Spleen (tissue), 11 donors: ENCODE measurements around the gene PDE5A. TPM values are rescaled to one million over a fixed set of nuclear protein-coding genes. Genes with fewer than 3 reads are reported as not detected.

Experiments used
- DNase-seq: peaks from one replicate; pipeline ENCODE4 v3.0.0-alpha.2; 2020
- H3K27ac ChIP-seq, 8 donors: fragments of 200-600 bp; sonication (generic) in 7 of 8; 1 replicate in 4 of 8; 2 replicates in 4 of 8; pipeline versions ENCODE4 v1.5.0 to v1.8.0; 2016 to 2021; ENCODE audit warnings: inconsistent platforms in 4 of 8, mild to moderate bottlenecking in 4 of 8, moderate library complexity in 1 of 8
- H3K27me3 ChIP-seq, 7 donors: fragments of 200-600 bp; sonication (generic) in 6 of 7; replicated peaks in 1 of 7; 1 replicate in 4 of 7; 2 replicates in 3 of 7; pipeline versions ENCODE4 v1.5.0 to v1.8.0; 2016 to 2021; ENCODE audit warnings: inconsistent platforms in 3 of 7, mild to moderate bottlenecking in 1 of 7
- H3K36me3 ChIP-seq, 6 donors: fragments of 200-600 bp; sonication (generic) in 5 of 6; 1 replicate in 4 of 6; 2 replicates in 2 of 6; pipeline versions ENCODE4 v1.5.0 to v1.8.0; 2016 to 2021; ENCODE audit warnings: inconsistent platforms in 2 of 6
- H3K4me1 ChIP-seq, 6 donors: fragments of 200-600 bp; sonication (generic) in 5 of 6; 1 replicate in 3 of 6; 2 replicates in 3 of 6; pipeline versions ENCODE4 v1.5.0 to v1.8.0; 2016 to 2021; ENCODE audit warnings: inconsistent platforms in 3 of 6
- H3K4me3 ChIP-seq, 8 donors: fragments of 200-600 bp; sonication (generic) in 7 of 8; 1 replicate in 4 of 8; 2 replicates in 4 of 8; pipeline versions ENCODE4 v1.5.0 to v1.8.0; 2016 to 2021; ENCODE audit warnings: inconsistent platforms in 4 of 8, mild to moderate bottlenecking in 4 of 8, moderate library complexity in 2 of 8
- H3K9me3 ChIP-seq, 8 donors: fragments of 200-600 bp; sonication (generic) in 7 of 8; 1 replicate in 4 of 8; 2 replicates in 4 of 8; pipeline versions ENCODE4 v1.5.0 to v1.8.0; 2016 to 2021; ENCODE audit warnings: inconsistent platforms in 4 of 8
- POLR2A ChIP-seq, 3 donors: fragments of 450-650 bp; IDR thresholded peaks; one replicate each; pipeline ENCODE4 v1.5.1; 2017; ENCODE audit warnings: antibody characterized with exemption in 3 of 3, mild to moderate bottlenecking in 1 of 3
- POLR2AphosphoS5 ChIP-seq, 3 donors: sonication (generic); formaldehyde crosslinking; IDR thresholded peaks; one replicate each; pipeline ENCODE4 v1.5.1; 2017; ENCODE audit warnings: antibody characterized with exemption in 3 of 3
- WGBS, 5 donors: extraction: QIAGEN DNeasy Blood & Tissue Kit in 3 of 5; methylation state at CpG; one replicate each; pipeline versions ENCODE4 v1.1.5 to v1.1.7; 2013 to 2018; 5-methylcytosine and 5-hydroxymethylcytosine counted together
- intact Hi-C: fragments of 100-400 bp; cut with DNase I; formaldehyde crosslinking; loops from one replicate; pipeline ENCODE4 v1.15.0; 2023; ENCODE audit warnings: low total_unique reads
- polyA plus RNA-seq, 3 donors: library from polyadenylated mRNA; stranded (reverse); fragments of 200-250 nt; gene quantifications; one replicate each; pipeline ENCODE4 v1.2.1, GENCODE V29; 2013
- total RNA-seq, 7 donors: library from RNA; depleted of rRNA in 3 of 7; stranded (reverse); fragments of >200 nt in 3 of 7; fragmentation: NEBNext Ultra II Directional in 4 of 7; extraction: Animal tissue kit (Norgen Biotek cat#: 25700) in 4 of 7; gene quantifications; one replicate each; pipeline versions ENCODE4 v1.1.0 to v1.2.1, GENCODE V29; 2016 to 2021
- TF ChIP-seq, protein P1 (sequence below), 11 experiments: fragments of 200-600 bp in 7 of 11; fragments of 450-650 bp in 4 of 11; sonication (generic) in 4 of 11; IDR thresholded peaks in 8 of 11; conservative IDR thresholded peaks in 3 of 11; 1 replicate in 7 of 11; 2 replicates in 4 of 11; pipeline versions ENCODE4 v1.4.0 to v1.8.0; 2016 to 2021; ENCODE audit warnings: antibody characterized with exemption in 11 of 11, inconsistent platforms in 4 of 11, mild to moderate bottlenecking in 1 of 11
- donor health status: healthy with polysubstance abuse.
- donor health status: DM: no; HTN: no; CAD: no; lungs with moderate emphysema.
- donor health status: DM: no; HTN: no; CAD: no.
- donor health status: Bipolar disorder and iron deficiency.
- donor health status: healthy.
- donor health status: DM: no; HTN: no; CAD: no.
- donor health status: DM: yes; HTN: yes; CAD: no.

Gene PDE5A
- total and polyA plus RNA-seq, 10 donors: 0.91 to 15.1 (median 9.5) TPM

DNA sequence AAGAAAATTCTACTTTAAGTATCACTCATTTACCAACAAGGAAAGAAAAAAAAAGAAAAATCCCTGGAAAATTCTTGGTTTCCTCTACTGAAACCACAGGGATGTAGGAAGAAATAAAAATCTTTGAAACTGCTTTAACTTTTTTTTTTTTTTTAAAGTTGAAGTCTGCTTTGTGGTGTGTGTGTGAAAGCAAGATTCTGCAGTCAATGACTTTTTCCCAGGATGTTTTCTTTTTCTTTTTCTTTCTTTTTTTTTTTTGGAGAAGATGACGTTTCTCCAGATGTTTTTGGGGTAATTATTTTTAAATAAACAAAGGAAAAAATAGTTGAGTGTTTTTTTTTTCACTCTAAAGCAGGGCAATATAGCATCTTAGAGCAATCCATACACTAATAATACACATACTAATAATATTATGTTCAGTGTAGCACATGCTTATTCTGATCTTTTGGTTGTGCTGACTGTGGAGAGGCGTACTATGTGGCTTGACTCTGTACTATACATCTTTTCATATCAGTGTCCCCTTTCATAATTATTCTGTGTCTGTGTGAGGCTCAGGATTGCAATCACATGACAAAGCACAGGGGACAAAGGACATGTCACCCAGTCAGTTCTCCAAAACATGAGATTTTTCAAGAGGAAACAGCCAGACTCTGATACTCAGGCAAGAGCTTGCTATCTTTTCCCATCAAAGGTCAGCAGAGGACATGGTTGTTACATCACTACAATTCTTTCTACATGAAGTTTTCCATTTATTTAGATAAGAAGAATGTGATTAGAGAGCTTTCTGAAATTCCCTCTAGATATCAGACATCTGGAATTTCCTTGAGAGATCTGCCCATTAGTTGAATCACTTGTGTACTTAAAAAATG is 111.0 kb downstream of the PDE5A start:
- no peak overlapping the region for H3K4me3 ChIP-seq
- H3K4me1 ChIP-seq: no peaks in the 10 kb centered on the region
- intact Hi-C loops: no loop called here
- DNase-seq: no peak
- WGBS, 5 donors: 79 to 92% (median 85%) methylated on average over 2 of the region's 2 CpGs
- H3K9me3 ChIP-seq: no peaks in the 10 kb centered on the region
- H3K27ac ChIP-seq: peak overlapping the region in 2 of 8 donors; percentile 17 to 34
- no peaks in the 10 kb centered on the region for H3K27me3 ChIP-seq
- peaks cover 3 to 94% (median 34%) of the 10 kb centered on the region in 6 donors for H3K36me3 ChIP-seq
- no peak for TF ChIP-seq POLR2AphosphoS5 (IDR thresholded peaks at IDR 0.05)
- no peak for TF ChIP-seq POLR2A (IDR thresholded peaks at IDR 0.05)
- TF ChIP-seq, protein P1, sequence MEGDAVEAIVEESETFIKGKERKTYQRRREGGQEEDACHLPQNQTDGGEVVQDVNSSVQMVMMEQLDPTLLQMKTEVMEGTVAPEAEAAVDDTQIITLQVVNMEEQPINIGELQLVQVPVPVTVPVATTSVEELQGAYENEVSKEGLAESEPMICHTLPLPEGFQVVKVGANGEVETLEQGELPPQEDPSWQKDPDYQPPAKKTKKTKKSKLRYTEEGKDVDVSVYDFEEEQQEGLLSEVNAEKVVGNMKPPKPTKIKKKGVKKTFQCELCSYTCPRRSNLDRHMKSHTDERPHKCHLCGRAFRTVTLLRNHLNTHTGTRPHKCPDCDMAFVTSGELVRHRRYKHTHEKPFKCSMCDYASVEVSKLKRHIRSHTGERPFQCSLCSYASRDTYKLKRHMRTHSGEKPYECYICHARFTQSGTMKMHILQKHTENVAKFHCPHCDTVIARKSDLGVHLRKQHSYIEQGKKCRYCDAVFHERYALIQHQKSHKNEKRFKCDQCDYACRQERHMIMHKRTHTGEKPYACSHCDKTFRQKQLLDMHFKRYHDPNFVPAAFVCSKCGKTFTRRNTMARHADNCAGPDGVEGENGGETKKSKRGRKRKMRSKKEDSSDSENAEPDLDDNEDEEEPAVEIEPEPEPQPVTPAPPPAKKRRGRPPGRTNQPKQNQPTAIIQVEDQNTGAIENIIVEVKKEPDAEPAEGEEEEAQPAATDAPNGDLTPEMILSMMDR (IDR thresholded peaks at IDR 0.05 in 8 of 11, conservative IDR thresholded peaks at IDR 0.05 in 3 of 11): no peak

DNA sequence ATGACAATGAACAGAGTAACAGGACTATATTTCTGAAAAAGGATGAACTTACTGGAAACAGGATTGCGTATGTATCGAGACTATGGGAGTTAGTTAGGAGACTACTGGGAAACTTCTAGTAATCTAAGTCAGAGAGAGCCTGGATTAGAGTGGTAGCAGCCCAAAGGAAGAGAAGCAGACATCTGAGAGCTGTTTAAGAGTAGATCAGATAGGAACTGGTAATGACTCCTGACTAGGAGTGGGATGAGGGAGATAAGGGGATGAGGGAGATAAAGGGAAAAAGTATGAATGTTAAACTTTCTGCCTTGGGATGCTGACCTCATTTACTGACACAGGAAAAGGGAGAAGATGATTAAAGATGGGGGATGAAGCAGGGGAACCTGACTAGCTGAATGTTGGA is 116.2 kb downstream of the PDE5A start:
- TF ChIP-seq, protein P1 (IDR thresholded peaks at IDR 0.05 in 8 of 11, conservative IDR thresholded peaks at IDR 0.05 in 3 of 11): no peak
- TF ChIP-seq POLR2AphosphoS5 (IDR thresholded peaks at IDR 0.05) (no peak), POLR2A (IDR thresholded peaks at IDR 0.05) (no peak)
- Histone ChIP-seq H3K4me1 (no peaks in the 10 kb centered on the region), H3K27ac (no peak overlapping the region), H3K27me3 (no peaks in the 10 kb centered on the region), H3K9me3 (no peaks in the 10 kb centered on the region), H3K36me3 (peaks cover 3 to 68% (median 32%) of the 10 kb centered on the region in 6 donors), H3K4me3 (no peak overlapping the region)
- no peak for DNase-seq
- intact Hi-C loops: no loop called here
- 93 to 98% (median 97%) methylated on average over 2 of the region's 2 CpGs for WGBS, 5 donors

DNA sequence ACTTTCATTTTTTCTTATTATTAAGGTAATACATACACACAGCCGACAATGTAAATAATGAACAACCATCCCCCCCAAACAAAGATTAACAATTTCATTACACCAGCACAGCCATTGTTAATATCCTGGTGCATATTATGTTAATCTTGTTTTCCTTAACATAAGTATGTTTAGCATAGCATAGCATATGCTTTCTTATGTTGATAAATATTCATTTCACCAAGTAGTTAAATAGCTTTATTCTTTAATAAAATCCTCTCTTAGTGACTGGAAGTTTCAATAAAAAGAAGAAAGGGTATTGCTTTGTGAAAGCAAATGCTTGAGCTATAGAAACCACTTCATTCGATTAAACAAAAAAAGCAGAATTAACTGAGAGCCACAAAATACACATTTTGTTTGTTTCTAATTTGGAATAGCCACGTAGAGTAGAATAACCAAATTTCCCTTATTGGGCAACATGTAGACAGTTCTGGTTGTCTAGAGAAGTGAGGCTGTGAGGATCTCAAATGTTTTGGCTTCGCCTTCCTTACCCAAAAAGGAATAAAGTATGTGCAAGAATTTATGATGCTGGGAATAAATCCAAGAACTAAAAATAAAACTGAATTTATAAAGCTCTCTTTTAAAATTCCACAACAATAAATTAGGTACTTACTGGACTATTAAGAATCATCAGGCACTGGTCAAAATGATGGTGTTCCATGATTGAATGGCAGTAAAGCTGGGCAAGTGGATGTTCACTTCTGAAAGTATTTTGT is 118.0 kb downstream of the PDE5A start:
- Histone ChIP-seq H3K27ac (peak overlapping the region in 2 of 8 donors; percentile 15 to 28), H3K4me3 (no peak overlapping the region), H3K9me3 (no peaks in the 10 kb centered on the region), H3K4me1 (no peaks in the 10 kb centered on the region), H3K36me3 (peaks cover 0 to 57% (median 21%) of the 10 kb centered on the region in 6 donors), H3K27me3 (no peaks in the 10 kb centered on the region)
- intact Hi-C loops: no loop called here
- WGBS, 5 donors: 73 to 78% (median 77%) methylated on average over 4 of the region's 4 CpGs
- no peak for DNase-seq
- TF ChIP-seq POLR2A (IDR thresholded peaks at IDR 0.05) (no peak), POLR2AphosphoS5 (IDR thresholded peaks at IDR 0.05) (no peak)
- TF ChIP-seq, protein P1 (IDR thresholded peaks at IDR 0.05 in 8 of 11, conservative IDR thresholded peaks at IDR 0.05 in 3 of 11): no peak

DNA sequence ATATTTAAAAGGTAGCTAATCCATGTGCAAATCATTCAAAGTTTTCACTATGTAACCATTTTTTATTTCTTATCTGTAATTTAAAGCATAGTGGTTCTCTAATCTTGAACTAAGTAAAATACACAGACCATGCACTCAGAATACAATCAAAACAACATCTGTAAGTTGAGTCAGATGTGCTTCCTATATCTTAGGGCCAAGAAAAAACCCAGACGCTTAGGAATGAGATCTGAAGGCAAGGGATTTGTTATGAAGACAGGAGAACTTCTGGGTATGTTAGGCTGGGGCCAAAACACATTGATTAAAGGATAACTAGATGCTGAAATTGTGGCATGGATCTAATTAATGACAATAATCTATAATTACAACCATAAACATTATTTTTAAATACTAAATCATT is 120.3 kb downstream of the PDE5A start:
- TF ChIP-seq POLR2AphosphoS5 (IDR thresholded peaks at IDR 0.05): no peak
- TF ChIP-seq, protein P1 (IDR thresholded peaks at IDR 0.05 in 8 of 11, conservative IDR thresholded peaks at IDR 0.05 in 3 of 11): no peak
- no peak for TF ChIP-seq POLR2A (IDR thresholded peaks at IDR 0.05)
- Histone ChIP-seq H3K27ac (no peak overlapping the region), H3K27me3 (no peaks in the 10 kb centered on the region), H3K36me3 (peaks cover 0 to 47% (median 10%) of the 10 kb centered on the region in 6 donors), H3K9me3 (no peaks in the 10 kb centered on the region), H3K4me3 (no peak overlapping the region), H3K4me1 (no peaks in the 10 kb centered on the region)
- DNase-seq: no peak
- 88 to 100% (median 93%) methylated on average over 1 of the region's 1 CpG for WGBS, 5 donors
- intact Hi-C loops: no loop called here
